GM12892 (cell line): Measurements from ENCODE around the gene SEL1L3.

Experiments
- DNase-seq: peaks from one replicate; pipeline ENCODE4 v3.0.0; 2011; ENCODE audit not compliant: insufficient read length
- FAIRE-seq: peaks from 2 replicates; lab custom pipeline; 2011; peaks lifted over from hg19 to GRCh38; lab: Jason Lieb, UNC
- POLR2A ChIP-seq: IDR thresholded peaks from 2 replicates; pipeline ENCODE4 v1.6.1; 2011; ENCODE audit warnings: low read depth, low read length, control low read depth
- POLR2AphosphoS5 ChIP-seq: IDR thresholded peaks from 2 replicates; pipeline ENCODE4 v1.6.1; 2011; ENCODE audit warnings: low read depth, low read length, control low read depth
- TAF1 ChIP-seq: IDR thresholded peaks from 2 replicates; pipeline ENCODE4 v1.6.1; 2011; ENCODE audit warnings: low read depth, mild to moderate bottlenecking, control low read depth, low read length, borderline replicate concordance

The SEL1L3 gene

DNA sequence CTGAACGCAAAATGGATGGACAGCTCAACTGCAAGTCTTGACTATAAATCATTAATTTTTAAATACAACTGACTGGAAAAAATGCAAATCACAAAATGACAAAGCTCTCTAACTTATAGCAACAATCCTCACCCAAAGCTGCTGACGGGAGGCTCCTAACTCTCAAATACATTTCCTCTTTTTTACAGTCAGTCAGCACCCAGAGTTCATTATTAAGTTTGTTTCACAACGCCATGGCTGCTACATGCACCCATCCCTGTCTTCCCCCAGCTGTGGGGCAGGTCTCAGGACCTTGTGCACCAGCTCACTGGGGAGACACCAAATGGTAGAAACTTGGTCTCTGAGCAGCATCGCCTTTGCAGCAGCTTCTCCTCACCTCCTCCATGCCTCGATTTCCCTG is 109.5 kb downstream of the SEL1L3 start:
- FAIRE-seq, result no peak

DNA sequence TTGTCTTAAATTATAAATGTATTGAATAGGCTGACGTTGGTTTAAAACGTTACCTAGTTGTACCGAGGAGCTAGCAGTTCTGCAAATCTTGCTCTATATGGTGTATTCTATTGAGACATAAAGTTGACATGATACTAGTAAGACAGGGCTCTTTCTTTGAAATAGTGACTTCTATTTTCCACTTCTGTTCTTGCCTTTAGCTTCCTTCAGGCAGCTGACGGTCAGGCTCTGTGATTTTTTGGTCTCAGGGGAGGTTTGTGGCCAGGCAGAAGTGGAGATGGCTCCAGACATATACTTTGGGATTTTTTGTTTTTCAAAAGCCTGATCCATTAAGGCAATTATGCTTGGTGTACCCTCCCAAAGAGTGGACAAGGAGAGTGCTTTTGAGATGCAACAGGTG is 111.9 kb downstream of the SEL1L3 start:
- TF ChIP-seq POLR2AphosphoS5 (no peak), TAF1 (no peak), POLR2A (no peak)
- DNase-seq, result no peak
- no peak for FAIRE-seq

More for the DNA sequence above, 109.5 kb downstream of the SEL1L3 start:
- no peak for DNase-seq
- no peak for TF ChIP-seq TAF1
- TF ChIP-seq POLR2A, result no peak
- no peak for TF ChIP-seq POLR2AphosphoS5

DNA sequence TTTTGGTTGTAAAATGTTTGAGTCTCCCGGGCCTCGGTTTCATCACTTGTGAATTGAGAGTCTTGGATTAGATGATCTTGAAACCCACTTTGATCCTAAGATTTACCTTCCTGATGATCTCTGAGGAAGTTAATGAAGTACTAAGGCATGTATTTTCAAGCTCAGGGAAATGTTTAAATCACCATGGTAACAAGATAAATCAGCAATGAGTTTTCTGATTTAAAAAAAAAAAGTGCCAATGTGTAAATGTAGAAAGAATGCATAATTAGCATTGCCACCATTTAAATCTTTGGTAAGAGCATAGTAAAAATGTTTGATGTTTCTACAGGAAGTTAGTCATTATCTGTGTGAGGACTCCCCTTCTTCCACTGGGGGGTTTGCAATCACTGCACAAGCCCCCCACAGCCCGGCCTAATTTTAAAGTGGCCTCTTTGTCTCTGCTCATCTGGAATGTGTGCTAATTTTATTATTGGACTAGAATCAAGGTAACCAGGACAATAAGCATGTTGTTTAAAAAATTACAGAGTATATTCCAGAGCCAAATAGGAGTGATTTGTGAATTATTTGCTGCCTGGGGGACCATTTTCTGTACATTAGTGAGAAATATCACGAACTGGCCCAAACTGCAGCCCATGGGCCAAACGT is 113.5 kb downstream of the SEL1L3 start:
- FAIRE-seq (no peak), DNase-seq (no peak)
- TF ChIP-seq POLR2AphosphoS5 (no peak), POLR2A (no peak), TAF1 (no peak)

DNA sequence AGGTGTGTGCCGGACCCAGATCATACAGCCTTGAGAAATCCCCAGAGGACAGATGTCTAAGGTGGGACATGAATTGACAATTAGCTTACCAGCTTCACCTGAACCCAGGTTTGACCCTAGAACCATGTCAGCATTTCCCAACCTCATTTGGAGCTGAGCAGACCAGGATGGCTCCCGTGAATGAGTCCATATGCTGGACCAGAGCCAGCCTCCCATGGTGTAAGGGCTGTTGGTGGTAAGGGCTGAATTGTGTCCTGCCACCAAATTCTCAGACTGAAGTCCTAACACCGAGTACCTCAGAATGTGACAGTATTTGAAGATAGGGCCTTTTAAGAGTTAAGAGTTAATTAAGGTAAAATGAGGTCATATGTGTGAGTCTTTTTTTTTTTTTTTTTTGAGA is 118.8 kb downstream of the SEL1L3 start:
- FAIRE-seq (no peak), DNase-seq (no peak)
- TF ChIP-seq POLR2A (no peak), POLR2AphosphoS5 (no peak), TAF1 (no peak)

DNA sequence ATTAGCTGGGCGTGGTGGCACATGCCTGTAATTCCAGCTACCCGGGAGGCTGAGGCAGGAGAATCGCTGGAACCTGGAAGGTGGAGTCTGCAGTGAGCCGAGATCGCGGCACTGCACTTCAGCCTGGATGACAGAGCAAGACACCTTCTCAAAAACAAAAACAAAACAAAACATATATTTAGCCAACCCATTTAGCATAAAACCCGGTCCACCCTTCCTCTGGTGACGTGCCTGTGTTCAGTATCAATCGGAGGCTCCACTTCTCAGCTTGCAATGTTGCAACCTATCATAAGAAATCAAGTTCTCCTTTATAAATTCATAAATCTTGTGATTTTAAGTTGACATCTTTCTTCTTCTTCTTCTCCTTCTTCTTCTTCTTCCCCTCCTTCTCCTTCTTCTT is 133.2 kb downstream of the SEL1L3 start:
- DNase-seq (no peak), FAIRE-seq (no peak)
- TF ChIP-seq POLR2A (no peak), TAF1 (no peak), POLR2AphosphoS5 (no peak)

DNA sequence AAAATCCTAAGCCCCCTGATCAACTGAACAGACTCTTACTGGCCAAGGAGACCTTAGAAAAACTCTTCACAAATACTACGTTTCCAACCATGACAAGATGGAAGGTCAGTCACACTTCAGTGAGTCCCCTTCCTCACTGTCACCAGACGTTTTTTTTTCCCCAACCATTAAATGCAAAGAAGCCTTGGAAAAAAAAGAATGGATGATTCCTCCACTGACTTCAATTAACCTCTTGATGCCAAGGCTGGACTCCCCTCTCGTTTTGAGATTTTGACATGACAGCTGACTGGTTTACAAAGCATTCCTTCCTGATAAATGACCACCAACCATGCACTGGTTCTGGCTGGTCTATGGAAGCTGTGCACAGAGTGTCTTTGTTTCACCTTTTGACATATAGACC is 133.9 kb downstream of the SEL1L3 start:
- FAIRE-seq, result no peak
- TF ChIP-seq TAF1 (no peak), POLR2AphosphoS5 (no peak), POLR2A (no peak)
- no peak for DNase-seq

DNA sequence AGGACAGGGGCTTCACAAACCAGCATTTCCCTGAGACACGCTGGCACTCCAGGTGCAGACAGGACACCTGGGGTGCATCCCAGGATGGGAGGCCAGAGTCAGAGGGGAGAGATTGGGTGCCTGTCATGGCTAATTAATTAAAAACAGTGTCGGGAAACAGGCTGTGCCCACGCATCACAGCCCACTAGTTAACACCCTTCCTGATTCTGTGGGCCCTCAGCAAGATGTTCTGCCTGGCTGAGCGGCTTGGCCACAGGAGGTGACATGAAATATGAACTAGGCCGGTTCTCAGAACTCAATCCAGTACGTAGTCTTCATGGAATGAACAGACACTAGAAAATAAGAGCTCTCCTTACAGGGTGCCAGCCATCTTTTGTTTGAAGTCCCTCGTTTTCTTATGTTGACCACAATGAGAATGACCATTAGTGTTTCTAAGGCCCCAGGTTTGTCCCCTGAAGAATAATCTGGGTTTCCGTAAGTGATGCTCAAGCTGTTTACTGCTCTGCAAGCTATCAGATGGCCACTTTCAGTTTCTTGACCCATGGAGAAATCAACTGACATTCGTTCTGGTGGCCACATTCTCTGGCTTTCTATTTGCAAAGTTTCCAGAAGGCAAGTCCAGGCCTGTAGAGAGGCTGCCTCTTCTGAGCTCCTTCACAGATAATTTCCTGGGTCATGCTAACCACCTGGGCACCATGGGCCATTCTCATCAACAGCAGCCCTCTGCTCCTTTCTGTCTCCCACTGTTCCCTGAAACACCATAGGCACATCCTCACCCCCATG is 134.9 kb downstream of the SEL1L3 start:
- FAIRE-seq (no peak), DNase-seq (no peak)
- TF ChIP-seq TAF1 (no peak), POLR2A (no peak), POLR2AphosphoS5 (no peak)

DNA sequence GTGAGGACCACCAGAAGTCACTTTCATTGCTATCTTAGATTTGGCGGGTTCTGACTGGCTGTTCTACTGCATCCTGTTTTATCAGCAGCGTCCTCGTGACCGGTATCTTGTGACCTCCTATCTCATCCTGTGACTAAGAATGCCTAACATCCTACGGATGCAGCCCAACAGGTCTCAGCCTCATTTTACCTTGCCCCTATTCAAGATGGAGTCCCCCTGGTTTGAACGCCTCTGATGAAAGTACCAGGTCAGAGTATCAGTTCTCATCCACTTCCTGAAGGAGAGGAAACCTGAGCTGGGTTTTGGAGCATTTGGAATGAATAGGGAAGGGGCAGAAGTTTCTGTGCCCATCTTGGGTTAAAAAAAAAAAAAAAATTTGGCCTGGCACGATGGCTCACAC is 136.9 kb downstream of the SEL1L3 start:
- no peak for DNase-seq
- no peak for FAIRE-seq
- no peak for TF ChIP-seq TAF1

DNA sequence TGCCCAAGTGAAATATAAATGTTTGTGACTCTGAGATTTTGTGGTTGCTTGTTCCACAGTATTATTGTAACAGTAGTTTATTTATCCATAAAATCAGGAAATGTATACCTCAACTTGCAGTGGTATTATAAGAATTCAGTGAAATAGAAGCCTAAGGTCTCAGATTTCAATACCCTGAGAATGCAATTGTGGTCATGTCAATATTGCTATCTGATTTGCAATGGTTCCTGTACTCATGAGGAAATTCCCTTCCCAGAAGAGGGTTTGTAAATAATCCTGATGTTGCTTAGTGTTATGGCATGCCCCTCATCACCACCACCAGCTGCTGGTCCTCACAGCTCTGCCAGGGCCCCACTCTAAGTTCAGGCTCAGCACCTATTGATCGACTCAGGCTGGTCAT is 139.4 kb downstream of the SEL1L3 start:
- no peak for TF ChIP-seq TAF1
- no peak for TF ChIP-seq POLR2AphosphoS5
- no peak for TF ChIP-seq POLR2A
- FAIRE-seq (no peak), DNase-seq (no peak)

DNA sequence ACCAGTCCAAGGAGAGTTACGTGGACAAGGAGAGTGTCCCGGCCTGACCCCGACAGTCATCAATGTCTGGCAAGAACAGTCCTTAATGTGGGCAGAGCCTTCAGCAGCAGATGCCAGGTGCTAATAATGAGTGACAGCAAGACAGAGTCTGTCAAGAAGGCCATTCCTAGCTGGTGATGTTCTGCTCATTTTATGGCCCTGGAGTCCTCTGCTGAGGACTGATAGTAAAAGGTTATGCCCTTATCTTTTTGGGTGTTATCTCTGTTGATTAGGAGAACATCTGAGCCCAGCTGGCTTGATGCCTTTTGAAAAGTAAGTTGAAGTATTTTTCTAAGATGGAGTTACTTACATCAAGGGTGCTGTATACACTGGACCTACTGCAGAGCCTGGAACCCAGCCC is 139.8 kb downstream of the SEL1L3 start:
- no peak for DNase-seq
- FAIRE-seq, result no peak
- TF ChIP-seq POLR2AphosphoS5, result no peak
- TF ChIP-seq POLR2A, result no peak
- TF ChIP-seq TAF1, result no peak

DNA sequence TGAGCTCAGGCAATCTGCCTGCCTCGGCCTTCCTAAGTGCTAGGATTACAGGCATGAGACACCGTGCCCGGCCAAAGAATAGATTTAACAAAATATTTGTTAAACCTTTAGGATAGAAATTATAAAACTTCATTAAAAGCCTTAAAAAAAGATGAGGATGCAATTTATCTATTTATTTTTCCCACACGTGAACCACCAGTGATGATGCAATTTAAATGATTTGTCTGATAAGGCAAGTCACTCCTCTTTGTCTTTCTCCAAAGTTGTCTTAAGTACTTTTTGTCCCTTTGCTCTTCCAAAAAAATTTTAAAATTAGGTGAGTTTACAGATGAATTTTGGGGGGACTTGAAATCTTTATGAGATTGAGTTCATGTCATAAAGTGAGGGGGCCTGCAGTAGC is 149.0 kb downstream of the SEL1L3 start:
- TF ChIP-seq POLR2AphosphoS5 (no peak), POLR2A (no peak)
- FAIRE-seq (no peak), DNase-seq (no peak)

DNA sequence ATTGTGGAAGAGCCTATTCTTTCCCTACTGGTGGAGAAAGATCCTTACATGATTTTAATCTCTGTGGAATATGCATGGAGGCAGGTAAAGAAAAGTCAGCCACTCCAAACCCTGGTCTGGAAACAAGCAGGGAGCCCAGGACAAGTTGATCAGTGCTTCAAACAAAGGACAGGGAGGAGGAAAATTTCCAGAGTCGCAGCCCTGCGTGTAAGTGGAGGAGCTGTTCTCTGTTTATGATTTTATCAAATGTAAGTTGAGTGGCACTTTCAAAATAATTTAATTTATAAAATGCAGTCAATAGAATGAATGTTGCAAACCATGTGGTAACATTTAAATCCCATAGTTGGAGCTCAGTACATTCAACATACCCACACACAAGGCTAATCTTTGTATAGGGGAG is 150.2 kb downstream of the SEL1L3 start:
- DNase-seq (no peak), FAIRE-seq (no peak)
- no peak for TF ChIP-seq POLR2AphosphoS5
- TF ChIP-seq POLR2A, result no peak
- no peak for TF ChIP-seq TAF1

DNA sequence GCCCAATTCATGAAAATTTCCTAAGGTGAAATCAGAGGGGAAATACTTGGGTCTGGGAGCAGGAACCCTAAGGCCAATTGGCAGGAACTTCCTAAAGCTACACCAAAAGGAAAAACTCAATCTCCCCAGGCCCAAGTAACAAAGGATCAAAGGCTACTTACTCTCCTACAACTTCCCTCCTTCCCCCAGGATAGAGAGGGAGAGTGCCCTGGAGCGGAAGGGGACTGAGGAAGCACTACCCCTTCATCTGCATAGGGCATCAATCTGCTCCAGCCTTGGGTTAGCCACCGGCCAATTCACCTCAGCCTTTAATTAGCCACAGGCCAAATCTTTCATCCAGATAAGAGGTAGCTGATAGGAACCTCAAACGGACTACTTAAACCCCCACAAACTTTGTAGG is 152.2 kb downstream of the SEL1L3 start:
- no peak for FAIRE-seq
- no peak for DNase-seq
- TF ChIP-seq TAF1, result no peak
- no peak for TF ChIP-seq POLR2A
- no peak for TF ChIP-seq POLR2AphosphoS5
